ENCODE data around the gene MPZL2. TPM values are rescaled to one million over a fixed set of nuclear protein-coding genes. Genes with fewer than 3 reads are reported as not detected.

MPZL2 gene
- total and polyA plus RNA-seq, 9 of the 15 experiments (the other 6 are each of a cell fraction or from before 2014, with no cell fraction given): 0.09 to 0.28 (median 0.18) TPM; not detected in 2

DNA sequence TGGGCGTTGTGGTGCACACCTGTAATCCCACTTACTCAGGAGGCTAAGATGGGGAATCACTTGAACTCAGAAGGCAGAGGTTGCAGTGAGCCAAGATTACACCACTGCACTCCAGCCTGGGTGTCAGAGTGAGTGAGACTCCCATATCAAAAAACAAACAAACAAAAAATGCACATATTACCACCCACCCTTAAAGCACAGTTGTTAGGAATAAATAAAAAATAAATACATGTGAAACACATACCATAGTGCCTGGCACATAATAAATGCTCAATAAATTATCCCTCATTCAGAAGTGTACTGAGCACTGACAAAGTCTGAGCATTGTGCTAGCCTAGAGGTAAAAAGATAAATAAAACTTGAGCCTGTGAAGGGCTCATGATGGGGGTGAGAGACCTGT, 30.2 kb downstream of the MPZL2 start (continued):
- no peak for TF ChIP-seq ZBTB49 (CRISPR knock-in tag; IDR thresholded peaks at IDR 0.05; ENCODE audit: borderline replicate concordance)
- no peak for TF ChIP-seq TEAD1 (CRISPR knock-in tag; IDR thresholded peaks at IDR 0.05)
- TF ChIP-seq ZNF696 (CRISPR knock-in tag; conservative IDR thresholded peaks at IDR 0.05): no peak
- TF ChIP-seq TBL1XR1 (IDR thresholded peaks at IDR 0.05; ENCODE audit: low read length in 2 of 2): no peak
- TF ChIP-seq POLR2A (conservative IDR thresholded peaks at IDR 0.05): no peak
- no peak for TF ChIP-seq ID3 (CRISPR knock-in tag; IDR thresholded peaks at IDR 0.05)
- TF ChIP-seq ID3 (tag; IDR thresholded peaks at IDR 0.05): no peak

DNA sequence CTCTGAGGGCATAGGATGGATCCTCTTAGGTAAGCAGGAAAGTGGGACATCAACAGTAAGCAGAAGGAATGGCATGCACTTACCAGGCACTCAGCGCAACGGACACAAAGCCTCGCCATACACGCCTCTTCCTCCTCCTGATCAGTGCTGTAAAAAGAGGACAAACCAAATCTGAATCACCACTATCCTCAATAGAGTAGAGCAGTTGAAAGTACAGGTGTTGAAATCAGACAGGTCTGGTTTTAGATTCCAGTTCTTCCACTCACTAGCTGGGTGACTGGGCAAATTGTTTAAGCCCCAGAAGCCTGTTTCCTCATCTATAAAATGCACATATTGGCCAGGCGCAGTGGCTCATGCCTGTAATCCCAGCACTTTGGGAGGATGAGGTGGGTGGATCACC, 30.7 kb downstream of the MPZL2 start:
- POLR2A ChIA-PET: no interaction called here
- FAIRE-seq: no peak
- H3K4me2 ChIP-seq (ENCODE audit: insufficient read depth, low read length): no peak overlapping the region

More for the DNA sequence above, 30.7 kb downstream of the MPZL2 start:
- Histone ChIP-seq H3K27ac (ENCODE audit: extremely low read depth, low read depth, low read length) (no peak overlapping the region), H3K36me3 (ENCODE audit: control insufficient read depth, insufficient read depth, low read length) (no peaks in the 10 kb centered on the region), H3K27me3 (ENCODE audit: control insufficient read depth in 2 of 2, insufficient read depth in 2 of 2, low read length in 2 of 2) (peaks cover 4 to 7% of the 10 kb centered on the region in 2 experiments; a peak in 2 of 5 replicates), H3K9me3 (replicated peaks; ENCODE audit: control insufficient read depth, insufficient read depth, low read depth, low read length) (no peaks in the 10 kb centered on the region), H2AFZ (ENCODE audit: low read depth, low read length) (no peak overlapping the region), H3K9me1 (ENCODE audit: control insufficient read depth, insufficient read depth, low read length) (no peaks in the 10 kb centered on the region), H4K20me1 (replicated peaks; ENCODE audit: control insufficient read depth, insufficient read depth, low read length) (no peaks in the 10 kb centered on the region; the same call in 1 of the 2 replicates), H3K79me2 (ENCODE audit: control insufficient read depth, insufficient read depth, low read length) (no peaks in the 10 kb centered on the region), H3K4me3 (no peak overlapping the region), H3K4me1 (replicated peaks in 1 of 2; ENCODE audit: control insufficient read depth in 2 of 2, insufficient read depth in 2 of 2, low read length in 2 of 2) (no peaks in the 10 kb centered on the region; a peak in 1 of 5 replicates), H3K9ac (ENCODE audit: insufficient read depth in 1 of 2, low read depth in 2 of 2, low read length in 2 of 2) (no peak overlapping the region)
- 26% methylated on average over 5 of the region's 5 CpGs for WGBS (ENCODE audit: insufficient coverage, low coverage, missing lambda C conversion rate)
- ATAC-seq (no peak), DNase-seq (ENCODE audit: extremely low read depth in 1 of 4, low spot score in 3 of 4) (no peak)
- CTCF ChIA-PET (ENCODE audit: low intra/inter-chr PET ratio): no interaction called here
- intact Hi-C loops (cut with micrococcal nuclease) (no loop called here), in situ Hi-C loops (cut with MboI) (no loop called here)
- TF ChIP-seq ZNF696 (CRISPR knock-in tag; conservative IDR thresholded peaks at IDR 0.05): no peak
- TF ChIP-seq YBX1 (IDR thresholded peaks at IDR 0.05): no peak
- no peak for TF ChIP-seq ZNF282 (CRISPR knock-in tag; IDR thresholded peaks at IDR 0.05)
- TF ChIP-seq TAL1 (IDR thresholded peaks at IDR 0.05): no peak
- TF ChIP-seq HNRNPK (IDR thresholded peaks at IDR 0.05; ENCODE audit: low read depth, low read length, poor library complexity, severe bottlenecking): no peak
- TF ChIP-seq ZFP30 (CRISPR knock-in tag; IDR thresholded peaks at IDR 0.05; ENCODE audit: borderline replicate concordance): no peak
- TF ChIP-seq STAT5B (CRISPR knock-in tag; IDR thresholded peaks at IDR 0.05): no peak
- no peak for TF ChIP-seq PML (IDR thresholded peaks at IDR 0.05; ENCODE audit: low read length)
- no peak for TF ChIP-seq ZKSCAN1 (IDR thresholded peaks at IDR 0.05; ENCODE audit: low read depth, low read length)
- TF ChIP-seq ZZZ3 (IDR thresholded peaks at IDR 0.05): no peak
- no peak for TF ChIP-seq MCM5 (IDR thresholded peaks at IDR 0.05; ENCODE audit: low read depth)
- no peak for TF ChIP-seq ZNF217 (CRISPR knock-in tag; IDR thresholded peaks at IDR 0.05)
- TF ChIP-seq SRF (CRISPR knock-in tag; IDR thresholded peaks at IDR 0.05): no peak
- TF ChIP-seq ZBTB12 (CRISPR knock-in tag; IDR thresholded peaks at IDR 0.05): no peak
- no TSS peak for BruUV-seq (replicated peaks)

Data from K562 (cell line).